ENCODE measurements around the gene STN1.

Gene STN1, protein sequence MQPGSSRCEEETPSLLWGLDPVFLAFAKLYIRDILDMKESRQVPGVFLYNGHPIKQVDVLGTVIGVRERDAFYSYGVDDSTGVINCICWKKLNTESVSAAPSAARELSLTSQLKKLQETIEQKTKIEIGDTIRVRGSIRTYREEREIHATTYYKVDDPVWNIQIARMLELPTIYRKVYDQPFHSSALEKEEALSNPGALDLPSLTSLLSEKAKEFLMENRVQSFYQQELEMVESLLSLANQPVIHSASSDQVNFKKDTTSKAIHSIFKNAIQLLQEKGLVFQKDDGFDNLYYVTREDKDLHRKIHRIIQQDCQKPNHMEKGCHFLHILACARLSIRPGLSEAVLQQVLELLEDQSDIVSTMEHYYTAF

DNA sequence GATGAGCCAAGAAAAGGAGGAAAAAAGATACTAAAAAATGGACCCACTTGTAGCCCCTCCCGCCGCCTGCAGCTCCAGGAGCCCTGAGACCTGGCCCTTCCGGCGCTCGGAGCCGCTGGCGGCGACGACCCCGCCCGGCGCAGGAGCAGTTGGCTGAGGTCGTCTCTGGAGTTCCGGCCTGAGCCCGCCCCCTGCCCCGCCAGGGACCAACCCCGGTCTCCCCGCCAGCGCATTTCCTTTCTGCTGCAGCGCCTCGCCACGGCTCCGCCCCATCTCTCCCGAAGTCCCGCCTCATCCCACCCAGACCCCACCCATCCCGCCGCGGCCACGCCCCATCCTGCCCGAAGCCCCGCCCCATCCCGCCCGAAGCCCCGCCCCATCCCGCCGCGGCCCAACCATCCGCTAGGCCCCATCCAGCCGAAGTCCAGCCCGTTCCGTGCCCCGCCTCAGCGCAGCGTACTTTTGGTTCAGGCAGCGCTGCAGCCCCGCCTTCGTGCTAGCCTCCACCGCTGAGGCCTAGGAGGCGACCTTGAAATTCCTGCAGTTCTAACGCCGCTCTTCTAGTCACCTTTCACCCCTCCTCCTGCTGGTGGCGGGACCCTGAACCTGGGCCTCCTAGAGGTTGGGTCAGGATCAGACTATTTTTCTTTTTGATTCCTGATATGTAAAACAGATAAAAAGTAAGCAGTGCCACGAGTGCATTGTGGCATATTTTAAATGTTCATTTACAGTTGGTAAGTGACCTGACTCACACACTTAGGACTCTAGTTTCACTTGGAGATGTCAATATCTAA, at the start of gene STN1:
Gene STN1, minus strand, starts transcription at position 132 of the 794 bp plus-strand sequence. CDS start 590 bp downstream, outside the sequence.
- DNase-seq (ENCODE audit: low spot score): peak; percentile 94

DNA sequence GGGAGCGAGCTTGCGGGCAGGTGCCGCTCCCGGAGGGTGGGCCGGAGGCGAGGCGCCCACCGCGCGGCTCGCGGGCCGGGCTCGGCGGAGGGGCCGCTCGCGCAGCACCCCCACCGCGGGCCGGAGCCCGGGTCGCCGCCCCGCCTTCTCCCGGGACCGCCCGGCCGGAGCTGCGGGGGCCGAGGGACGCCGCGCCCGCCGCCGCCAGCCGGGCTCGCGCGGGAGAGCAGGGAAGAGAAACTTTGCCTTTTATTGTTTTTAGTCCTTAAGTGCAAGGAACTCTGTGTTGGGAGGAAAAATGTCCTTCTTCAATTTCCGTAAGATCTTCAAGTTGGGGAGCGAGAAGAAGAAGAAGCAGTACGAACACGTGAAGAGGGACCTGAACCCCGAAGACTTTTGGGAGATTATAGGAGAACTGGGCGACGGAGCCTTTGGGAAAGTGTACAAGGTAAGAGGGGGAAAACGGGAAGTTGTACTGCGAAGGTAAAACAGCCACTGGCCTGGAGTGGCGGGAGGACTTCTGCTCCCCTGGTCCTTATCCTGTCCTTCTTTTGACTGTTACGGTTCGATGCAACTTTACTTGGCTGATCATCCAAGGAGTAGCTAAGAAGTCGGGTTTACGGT, 49.6 kb upstream of the STN1 start:
- DNase-seq (ENCODE audit: low spot score): peak; percentile 68

DNA sequence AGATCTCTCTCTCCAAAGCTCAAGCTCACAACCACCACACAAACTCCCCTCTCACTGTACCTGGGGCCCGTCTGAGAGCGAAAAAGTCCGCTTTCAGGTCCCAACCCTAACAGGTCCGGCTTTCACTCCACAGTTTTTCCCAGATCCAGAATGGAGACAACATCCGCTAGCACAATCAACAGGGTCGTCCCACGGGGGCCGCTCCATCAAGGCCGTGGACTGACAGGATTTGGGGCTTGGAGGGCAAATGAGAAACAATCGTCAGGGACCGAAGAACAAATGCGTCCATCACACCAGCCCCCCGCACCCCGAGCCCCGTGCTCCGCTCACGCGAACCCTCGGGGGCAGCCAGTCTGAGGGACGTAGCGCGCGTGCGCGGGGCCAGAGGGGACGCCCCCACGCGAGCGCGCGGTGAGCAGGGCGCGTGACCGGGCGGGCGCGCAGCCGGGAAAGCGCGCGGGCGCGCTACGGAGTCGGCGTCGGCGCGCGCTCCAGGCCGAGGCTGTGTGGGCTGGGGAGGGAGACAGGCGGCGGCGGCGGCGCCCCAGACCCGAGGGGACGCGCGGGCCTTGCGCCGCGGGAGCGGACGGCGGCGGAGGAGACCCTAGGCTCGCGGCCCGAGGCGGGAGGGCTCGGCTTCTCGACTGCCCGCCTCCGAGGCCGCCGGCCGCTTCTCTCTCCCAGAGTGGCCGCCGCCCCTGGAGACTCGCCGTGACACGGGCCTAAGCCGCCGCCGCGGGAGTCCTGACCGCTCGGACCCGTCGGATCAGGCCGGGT, 48.9 kb upstream of the STN1 start, which contains the start of gene SLK:
Gene SLK, plus strand, starts transcription at position 470 of the 777 bp plus-strand sequence. CDS start 606 bp downstream, outside the sequence.
- DNase-seq (ENCODE audit: low spot score): peak; percentile 92

DNA sequence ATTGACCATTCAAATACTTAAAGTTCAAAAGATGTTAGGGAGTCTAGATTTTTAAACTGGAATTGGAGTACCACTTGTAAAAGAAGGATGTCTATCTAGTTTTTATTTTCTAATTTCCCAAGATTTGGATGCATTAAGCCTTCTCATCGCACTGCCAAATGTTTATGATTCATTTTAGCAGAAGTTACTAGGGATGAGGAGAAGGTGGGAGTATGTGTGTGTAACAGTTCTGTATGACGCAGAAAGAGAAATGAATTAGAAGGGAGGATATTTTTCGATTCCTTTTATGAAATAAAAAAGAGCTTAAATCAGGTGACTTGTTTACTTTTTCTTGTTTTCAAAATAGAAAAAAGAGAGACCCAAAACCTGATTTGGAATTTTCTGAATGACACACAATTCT, 42.1 kb upstream of the STN1 start:
- no peak for DNase-seq (ENCODE audit: low spot score)

DNA sequence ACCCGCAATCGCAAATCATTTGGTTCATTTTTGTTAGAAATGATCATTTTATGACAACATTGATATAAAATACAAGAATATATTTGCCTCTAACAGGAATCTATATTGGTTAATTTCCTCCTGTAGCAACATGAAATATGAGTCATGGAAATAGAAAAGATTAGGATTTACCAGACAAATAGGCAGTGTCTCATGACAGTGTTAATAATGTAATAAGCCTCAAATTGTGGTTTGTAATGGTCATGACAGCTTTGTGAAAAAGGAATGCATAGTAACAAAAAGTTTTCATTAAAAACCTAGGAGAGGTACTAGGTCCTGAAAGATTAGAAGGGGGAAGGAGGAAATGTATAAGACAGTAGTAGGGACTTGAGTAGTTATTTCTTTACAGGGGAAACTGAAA, 41.0 kb upstream of the STN1 start:
- no peak for DNase-seq (ENCODE audit: low spot score)

DNA sequence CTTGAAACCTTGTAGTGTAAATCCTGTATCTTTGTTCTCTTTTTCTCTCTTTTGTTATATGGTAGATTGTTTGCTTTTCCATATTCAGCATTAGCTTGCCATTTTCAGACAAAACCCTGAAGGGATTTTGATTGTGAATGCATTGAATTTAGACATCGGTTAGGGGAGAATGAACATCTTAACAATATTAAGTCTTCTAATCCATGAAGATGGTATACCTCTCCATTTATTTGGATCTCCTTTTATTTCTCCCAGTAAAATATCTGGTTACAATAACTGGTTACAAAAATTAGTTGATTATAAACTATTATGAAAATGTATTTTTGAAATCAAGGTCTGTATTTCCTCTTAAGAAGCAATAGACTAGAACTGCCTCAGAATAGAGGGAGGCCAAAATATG, 36.6 kb upstream of the STN1 start:
- no peak for DNase-seq (ENCODE audit: low spot score)

DNA sequence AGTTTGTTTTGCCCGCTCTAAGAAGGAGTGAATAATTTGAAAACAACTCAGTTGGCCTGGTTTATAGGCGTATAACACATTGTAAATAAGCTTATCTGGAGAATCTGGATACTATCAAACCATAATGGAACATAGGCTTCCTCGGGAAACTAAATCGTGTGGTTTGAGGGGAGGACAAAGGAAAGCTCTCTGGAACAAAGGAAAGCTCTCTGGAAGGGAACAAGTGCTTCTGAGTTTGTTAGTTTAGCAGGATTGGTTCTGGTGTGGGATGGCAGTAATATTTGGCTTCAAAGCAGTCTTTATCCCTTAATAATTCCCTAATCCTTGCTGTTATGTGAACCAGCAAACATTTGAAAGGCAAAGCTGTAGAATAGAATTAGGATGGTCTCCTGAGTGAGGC, 34.0 kb upstream of the STN1 start:
- no peak for DNase-seq (ENCODE audit: low spot score)

DNA sequence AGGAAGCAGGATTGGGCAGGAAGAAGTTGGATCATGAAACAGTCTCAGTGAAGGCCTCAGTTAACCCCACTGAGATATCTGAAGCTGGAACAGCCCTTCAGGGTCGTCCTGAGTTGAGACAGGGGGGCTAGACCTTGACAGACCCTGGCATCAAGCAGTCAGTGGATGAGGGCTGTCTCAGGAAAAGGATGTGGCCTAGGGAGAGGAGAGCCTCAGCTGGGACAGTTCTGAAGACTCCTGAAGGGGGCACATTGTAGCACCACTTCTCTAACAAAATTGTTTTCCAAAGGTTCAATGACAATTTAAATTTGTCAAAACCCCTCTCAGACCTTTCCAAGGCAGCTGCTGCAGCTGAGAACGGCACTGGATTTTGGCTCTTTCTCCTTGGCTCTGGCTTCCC, 33.2 kb upstream of the STN1 start:
- DNase-seq (ENCODE audit: low spot score): no peak

DNA sequence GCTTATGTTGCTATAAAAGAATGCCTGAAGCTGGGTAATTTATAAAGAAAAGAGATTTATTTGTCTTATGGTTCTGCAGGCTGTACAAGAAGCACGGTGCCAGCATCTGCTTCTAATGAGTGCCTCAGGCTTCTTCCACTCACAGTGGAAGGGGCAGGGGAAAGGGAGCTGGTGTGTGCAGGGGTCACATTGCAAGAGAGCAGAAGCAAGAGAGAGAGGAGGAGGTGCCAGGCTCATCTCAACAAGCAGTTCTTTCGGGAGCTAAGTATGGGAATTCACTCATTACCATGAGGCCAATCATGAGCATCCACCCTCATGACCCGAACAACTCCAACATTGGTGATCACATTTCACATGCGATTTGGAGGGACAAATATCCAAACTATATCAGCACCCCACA, 31.7 kb upstream of the STN1 start:
- DNase-seq (ENCODE audit: low spot score): no peak

DNA sequence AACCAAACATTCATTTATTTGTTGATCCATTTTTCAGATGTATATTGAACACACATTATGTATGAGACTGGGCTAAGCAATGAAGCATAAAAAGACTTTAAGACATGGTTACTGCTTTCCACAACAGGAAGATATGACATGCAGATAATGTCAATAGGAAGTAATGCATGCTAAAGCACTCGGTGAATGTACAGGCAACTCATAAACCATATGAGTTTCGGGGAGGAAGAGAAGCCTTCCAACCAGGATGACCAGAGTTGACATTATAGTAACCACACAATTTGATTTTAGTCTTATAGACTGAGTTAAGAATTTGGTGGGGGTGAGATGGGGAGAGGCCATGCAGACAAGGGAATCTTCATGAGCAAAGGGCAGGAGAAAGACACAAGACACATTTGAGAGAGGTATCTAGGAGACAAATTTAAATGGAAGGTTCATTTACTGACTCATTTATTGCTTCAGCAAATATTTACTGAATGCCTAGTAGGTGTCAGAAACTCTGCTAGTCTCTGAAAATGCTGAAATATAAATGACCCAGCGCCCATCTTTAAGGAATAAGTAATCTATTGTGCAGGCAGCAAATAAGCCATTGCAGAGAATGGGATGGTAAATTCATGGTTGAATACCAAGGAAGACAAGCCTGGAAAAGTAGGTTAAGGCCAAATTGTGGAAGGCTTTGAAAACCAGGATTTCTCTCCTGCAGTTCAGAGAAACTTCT, 30.0 kb upstream of the STN1 start:
- DNase-seq (ENCODE audit: low spot score): no peak

DNA sequence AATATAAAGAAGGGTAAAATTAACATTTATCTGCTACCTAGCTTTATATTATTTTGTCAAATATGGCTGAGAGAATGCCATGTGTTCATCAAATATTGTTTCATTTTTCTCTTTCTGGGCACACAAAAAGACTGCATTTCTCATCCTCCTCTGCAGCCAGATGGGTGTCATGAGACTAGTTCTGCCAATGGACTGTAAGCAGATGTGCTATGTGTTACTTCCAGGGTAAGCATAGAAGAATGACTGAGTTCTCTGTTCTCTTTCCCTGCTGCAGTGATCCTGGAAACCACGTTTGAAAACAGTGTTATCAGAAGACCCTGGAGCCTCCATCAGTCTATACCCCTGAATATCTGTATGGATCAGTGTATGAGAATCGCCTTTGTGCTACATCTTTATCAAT, 24.9 kb upstream of the STN1 start:
- no peak for DNase-seq (ENCODE audit: low spot score)

DNA sequence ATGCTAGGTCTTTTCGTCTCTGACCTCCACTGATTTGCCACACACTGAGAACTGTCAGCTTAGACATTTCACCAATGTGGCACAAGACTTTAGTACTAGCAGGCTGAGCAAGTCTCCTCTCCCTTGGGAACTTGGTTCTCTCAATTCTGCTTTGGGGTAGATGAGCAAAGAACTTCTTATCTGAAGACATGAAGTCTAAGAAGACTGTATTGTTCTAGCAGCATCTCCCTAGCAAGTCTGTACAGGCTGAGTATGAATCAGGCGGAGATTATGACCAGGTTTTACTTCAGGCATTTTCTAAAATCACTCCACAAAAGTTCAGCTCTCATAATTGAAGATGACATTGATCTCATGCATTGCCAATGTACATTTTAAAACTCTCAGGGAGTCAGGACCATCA, 23.8 kb upstream of the STN1 start:
- no peak for DNase-seq (ENCODE audit: low spot score)

DNA sequence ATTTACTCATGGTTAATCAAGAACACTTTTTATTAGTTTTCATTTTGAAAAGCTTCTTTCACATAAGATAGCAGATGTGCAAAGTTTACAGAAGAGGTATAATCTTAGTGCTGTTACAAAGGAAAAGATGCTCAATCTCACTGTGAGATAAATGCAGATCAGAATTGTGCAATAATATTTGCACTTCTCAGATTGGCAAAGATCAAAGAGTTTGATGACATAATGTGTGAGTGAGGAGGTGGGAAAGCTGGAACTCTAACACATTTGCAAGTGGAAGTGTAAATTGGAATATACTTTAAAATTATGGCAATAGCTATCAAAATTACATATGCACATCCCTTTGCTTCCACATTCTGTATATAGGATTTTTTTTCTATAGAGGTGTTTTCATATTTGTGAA, 21.5 kb upstream of the STN1 start:
- no peak for DNase-seq (ENCODE audit: low spot score)

DNA sequence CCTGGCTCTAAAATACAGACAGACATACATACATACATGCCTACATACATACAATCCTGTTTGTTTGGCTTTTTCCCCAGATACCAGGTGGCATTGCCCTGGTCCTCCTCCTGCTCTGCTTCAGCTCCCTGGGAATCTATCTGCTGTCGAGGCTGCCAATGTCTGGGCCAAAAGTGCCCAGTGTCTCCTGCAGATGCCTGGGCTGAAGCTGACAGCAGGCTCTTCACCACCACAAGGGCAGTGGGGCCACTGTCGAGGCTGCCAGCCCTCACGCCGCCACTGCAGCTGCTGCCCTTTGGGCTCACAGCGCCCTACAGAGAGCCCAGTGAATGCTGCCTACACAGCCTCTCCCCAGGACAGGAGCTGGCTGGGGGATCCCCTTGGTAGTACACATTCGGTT, 18.0 kb upstream of the STN1 start:
- DNase-seq (ENCODE audit: low spot score): peak; percentile 19

DNA sequence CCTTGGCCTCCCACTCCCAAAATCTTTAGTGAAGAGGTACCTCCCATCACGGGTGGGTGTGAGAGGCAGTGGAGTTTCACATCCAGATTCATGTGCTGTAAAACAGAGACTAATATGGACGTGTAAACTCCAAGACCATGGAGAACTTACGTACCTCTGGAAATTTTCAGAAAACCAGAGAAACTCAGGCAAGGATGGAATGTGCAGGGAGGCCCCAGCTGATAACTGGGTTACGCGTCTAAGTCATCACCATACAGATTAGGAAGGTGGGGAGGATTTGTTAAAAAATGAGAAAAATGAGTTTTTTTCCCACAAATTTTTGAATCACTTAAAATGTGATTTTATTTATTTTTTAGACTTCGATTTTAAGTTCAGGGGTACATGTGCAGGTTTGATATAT, 16.3 kb upstream of the STN1 start:
- DNase-seq (ENCODE audit: low spot score): no peak

DNA sequence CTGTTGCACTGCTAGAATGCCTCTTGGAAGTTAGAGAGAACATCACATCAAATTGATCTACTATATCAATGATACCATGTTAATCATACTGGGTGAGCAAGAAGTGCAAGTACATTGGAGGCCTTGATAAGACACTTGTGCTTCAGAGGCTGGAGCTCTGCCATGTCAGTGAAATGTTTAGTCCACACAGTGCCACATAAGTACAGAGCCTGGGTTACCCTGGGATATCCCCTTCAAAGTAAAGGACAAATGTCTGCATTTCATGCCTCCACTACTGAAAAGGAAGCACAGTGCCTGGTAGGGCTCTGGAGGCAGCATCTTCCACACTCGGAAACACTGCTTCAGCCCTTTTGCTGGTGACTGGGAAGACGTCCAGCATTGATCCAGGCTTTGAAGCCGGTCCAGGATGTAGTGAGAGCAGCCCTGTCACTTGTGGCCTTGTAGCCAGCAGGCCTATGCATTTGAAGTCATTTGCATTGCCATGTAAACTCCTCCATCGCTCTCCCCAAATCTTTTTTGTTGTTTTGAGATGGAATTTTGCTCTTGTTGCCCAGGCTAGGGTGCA, 15.7 kb upstream of the STN1 start:
- no peak for DNase-seq (ENCODE audit: low spot score)

DNA sequence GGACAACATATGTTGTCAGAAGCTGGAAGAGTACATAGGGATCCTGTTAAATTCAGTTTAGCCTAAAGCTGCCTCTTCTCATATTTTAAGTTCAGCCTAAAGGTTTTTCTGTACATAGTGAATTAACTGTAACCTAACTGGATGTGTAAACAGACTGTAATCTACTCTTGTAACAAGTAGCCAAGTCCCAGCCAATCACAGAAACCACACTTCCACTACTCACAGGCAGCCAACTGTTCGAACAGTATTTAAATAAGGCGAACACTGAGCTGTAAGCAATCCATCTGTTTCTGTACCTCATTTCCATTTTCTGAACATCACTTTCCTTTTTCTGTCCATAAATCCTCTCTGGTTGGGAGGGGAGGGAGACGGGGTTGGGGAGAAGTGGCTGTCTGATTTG, 15.0 kb upstream of the STN1 start:
- DNase-seq (ENCODE audit: low spot score): no peak

DNA sequence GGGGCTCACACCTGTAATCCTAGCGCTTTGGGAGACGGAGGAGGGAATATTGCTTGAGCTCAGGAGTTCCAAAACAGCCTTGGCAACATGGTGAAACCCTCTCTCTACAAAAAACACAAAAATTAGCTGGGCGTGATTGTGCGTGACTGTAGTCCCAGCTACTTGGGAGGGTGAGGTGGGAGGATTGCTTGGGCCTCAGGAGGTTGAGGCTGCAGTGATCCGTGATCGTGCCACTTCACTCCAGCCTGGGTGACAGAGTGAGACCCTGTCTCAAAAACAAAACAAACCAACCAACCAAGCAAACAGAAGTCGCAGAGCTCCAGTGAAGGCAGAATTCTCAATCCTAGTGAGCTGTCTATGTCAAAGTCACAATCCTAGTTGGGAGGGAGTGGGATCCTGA, 14.3 kb upstream of the STN1 start:
- DNase-seq (ENCODE audit: low spot score): no peak

DNA sequence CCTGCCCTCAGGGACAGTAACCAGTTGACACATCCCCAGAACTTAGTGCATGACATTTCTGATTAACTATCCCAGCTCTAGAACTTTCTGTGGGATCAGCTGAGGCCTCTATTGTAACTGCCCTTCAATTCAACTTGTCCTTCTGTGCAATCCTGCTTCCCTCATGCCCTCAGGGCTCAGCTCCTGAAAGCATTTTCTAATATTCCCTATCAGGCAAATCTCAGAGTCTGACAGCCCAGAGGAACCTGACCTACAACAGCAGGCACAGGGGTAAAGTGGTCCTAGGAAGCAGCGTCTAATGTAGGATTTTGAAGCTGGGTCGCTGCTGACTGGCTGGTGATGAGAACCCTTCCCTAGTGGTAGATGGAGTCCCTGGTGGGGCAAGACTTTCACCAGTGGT, 13.6 kb upstream of the STN1 start:
- DNase-seq (ENCODE audit: low spot score): no peak

DNA sequence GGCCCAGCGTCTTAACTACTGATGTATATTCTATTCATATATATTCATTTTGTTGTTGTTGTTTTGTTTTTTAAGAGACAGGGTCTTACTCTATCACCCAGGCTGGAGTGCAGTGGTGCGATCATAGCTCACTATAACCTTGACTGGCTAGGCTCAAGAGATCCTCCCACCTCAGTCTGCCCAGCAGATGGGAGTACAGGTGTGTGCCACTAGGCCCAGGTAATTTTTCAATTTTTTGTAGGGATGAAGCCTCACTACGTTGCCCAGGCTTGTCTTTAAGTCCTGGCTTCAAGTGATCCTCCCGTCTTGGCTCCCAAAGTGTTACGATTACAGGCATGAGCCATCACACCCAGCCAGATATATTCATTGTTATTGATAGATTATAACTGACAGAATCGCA, 12.9 kb upstream of the STN1 start:
- no peak for DNase-seq (ENCODE audit: low spot score)

DNA sequence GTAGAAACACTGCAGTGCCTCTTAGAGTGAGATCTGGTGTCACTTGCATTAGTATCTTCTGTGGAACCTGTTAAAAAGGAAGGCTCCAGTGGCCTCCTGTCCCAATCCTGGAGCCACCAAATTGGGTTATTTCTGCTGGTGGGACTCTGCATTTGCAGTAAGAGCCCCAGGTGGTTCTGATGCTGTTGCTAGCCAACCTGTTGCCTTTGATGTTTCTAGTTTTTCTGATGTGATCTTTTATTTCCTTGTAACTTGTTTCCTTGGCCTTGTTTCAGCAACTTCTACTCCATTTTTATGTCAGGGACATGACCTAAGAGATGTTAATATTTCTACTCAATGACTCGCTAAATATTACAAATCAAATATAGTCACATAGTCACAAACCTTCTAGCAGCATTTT, 12.5 kb upstream of the STN1 start:
- DNase-seq (ENCODE audit: low spot score): no peak

Data from D341Med (cell line).